Mucosa of stomach (tissue), 1 donor: Measurements from ENCODE around the gene RPL23.
A peak's percentile ranks its signal among the peaks of the same experiment; 100 is the strongest.

ENCODE experiments used
- H3K27me3 ChIP-seq: one replicate; pipeline ENCODE4 v1.7.0; 2013; ENCODE audit warnings: mild to moderate bottlenecking, low read length; ENCODE audit not compliant: control insufficient read depth, insufficient read depth
- H3K36me3 ChIP-seq: one replicate; pipeline ENCODE4 v1.7.0; 2013; ENCODE audit warnings: low read length; ENCODE audit not compliant: control insufficient read depth, insufficient read depth
- H3K4me1 ChIP-seq: one replicate; pipeline ENCODE4 v1.7.0; 2013; ENCODE audit warnings: mild to moderate bottlenecking, low read length; ENCODE audit not compliant: control insufficient read depth, insufficient read depth
- H3K4me3 ChIP-seq: one replicate; pipeline ENCODE4 v1.7.0; 2013; ENCODE audit warnings: low read length
- H3K9ac ChIP-seq: one replicate; pipeline ENCODE4 v1.7.0; 2013; ENCODE audit warnings: mild to moderate bottlenecking, low read length, moderate library complexity
- H3K9me3 ChIP-seq: one replicate; pipeline ENCODE4 v1.7.0; 2013; ENCODE audit warnings: mild to moderate bottlenecking, low read length, moderate library complexity; ENCODE audit not compliant: control insufficient read depth
- donor health status: Pancreatic carcinoma.

Gene RPL23

GRCh38 chr17:38798614-38799500 lies 54.7 kb downstream of the RPL23 start:
- H3K9me3 ChIP-seq, result no peaks in the 10 kb centered on the region
- H3K4me3 ChIP-seq, result peak overlapping the region; percentile 59
- peak overlapping the region; percentile 68 for H3K9ac ChIP-seq
- no peaks in the 10 kb centered on the region for H3K27me3 ChIP-seq
- H3K36me3 ChIP-seq, result peaks cover 6% of the 10 kb centered on the region
- H3K4me1 ChIP-seq, result peaks cover 16% of the 10 kb centered on the region
